Measurements from ENCODE around the gene MOB1A. TPM values are rescaled to one million over a fixed set of nuclear protein-coding genes. Genes with fewer than 3 reads are reported as not detected.
"Not testable (repeated sequence)": the region's sequence is repeated elsewhere in the genome, so short reads cannot be mapped to it uniquely, and the experiment has no call there.

The MOB1A gene
- total RNA-seq, 1 experiment from 2014 or later = 107 TPM

DNA sequence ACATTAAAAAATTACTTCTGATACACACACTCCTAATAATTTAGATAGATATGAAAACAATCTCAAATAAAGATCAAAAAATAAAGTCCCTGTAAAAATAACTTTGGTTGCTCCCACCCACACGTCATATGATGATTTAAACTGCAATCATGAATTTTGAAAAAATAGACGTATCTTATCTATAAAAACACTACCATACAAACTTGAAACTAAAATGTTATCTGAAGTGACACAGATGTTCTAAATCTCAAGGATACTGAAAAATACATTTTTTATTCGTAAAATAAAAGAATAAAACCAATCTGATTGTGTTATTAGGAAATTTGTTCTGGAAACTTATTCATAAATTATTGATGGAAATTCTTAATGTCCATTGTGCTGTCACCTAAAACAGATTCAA is 22.8 kb downstream of the MOB1A start:
- no peak for DNase-seq (ENCODE audit: low spot score)
- in situ Hi-C loops (cut with HindIII; ENCODE audit: low sequenced_read_pairs) = no loop called here

DNA sequence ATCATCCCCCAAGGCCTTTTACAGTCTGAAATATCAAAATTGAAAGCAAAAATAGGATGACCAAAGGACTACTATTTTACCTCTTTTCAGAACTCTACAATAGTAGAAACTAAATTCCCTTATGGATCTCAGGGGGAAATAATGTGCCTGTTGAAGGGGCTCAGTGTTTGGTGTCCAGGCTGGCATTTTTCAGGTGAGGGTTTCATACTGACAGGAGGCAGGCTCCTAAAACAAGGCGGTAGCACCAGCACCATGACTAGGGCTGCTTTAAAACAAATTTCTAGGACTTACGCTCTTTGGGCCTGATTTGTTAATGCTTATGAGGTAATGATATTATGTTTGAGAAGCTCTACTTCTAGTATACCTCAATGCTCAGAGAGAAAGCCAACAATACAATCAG is 25.7 kb downstream of the MOB1A start:
- no peak for DNase-seq (ENCODE audit: low spot score)
- in situ Hi-C loops (cut with HindIII; ENCODE audit: low sequenced_read_pairs) = no loop called here

DNA sequence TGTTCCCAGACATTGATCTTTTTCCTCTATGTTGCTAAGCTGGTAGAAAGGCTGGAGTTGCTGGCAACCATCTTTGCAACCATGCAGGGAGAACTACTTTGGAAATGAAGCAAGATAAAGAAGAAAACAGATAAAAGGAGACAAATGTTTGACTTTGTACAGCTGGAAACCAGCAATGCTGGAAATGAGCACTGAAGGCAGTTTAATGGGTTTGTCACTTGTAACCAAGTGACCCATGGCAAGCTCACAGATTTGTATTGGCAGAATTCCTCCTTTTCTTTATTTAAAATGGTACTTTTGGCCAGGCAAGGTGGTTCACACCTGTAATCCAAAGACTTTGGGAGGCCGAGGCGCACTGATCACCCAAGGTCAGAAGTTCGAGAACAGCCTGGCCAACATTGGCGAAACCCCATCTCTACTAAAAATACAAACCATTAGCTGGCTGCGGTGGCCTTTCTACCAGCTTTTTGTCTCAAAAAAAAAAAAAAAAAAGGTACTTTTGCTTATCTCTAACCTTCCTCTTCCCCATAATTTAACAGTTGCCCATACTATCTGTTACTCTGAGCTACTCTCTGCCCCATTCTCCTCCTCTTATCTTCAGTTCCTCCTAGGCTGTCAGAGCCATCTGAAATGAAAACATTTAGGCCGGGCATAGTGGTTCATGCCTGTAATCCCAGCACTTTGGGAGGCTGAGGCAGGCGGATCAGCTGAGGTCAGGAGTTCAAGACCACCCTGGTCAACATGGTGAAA is 28.9 kb downstream of the MOB1A start:
- DNase-seq (ENCODE audit: low spot score) = no peak
- in situ Hi-C loops (cut with HindIII; ENCODE audit: low sequenced_read_pairs) = no loop called here

DNA sequence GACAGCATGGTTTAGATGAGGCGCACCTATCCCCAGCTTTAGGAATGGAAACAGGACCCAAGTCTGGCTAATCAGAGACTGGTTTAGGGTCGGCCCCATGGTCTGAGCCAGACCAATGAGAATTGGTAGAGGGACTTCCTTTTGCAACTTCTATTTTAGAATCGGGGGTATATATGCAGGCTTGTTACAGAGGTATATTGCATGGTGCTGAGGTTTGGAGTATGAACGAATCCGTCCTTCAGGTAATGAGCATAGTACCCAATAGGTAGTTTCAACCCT is 29.5 kb downstream of the MOB1A start:
- in situ Hi-C loops (cut with HindIII; ENCODE audit: low sequenced_read_pairs) = no loop called here
- DNase-seq (ENCODE audit: low spot score) = peak; percentile 14

DNA sequence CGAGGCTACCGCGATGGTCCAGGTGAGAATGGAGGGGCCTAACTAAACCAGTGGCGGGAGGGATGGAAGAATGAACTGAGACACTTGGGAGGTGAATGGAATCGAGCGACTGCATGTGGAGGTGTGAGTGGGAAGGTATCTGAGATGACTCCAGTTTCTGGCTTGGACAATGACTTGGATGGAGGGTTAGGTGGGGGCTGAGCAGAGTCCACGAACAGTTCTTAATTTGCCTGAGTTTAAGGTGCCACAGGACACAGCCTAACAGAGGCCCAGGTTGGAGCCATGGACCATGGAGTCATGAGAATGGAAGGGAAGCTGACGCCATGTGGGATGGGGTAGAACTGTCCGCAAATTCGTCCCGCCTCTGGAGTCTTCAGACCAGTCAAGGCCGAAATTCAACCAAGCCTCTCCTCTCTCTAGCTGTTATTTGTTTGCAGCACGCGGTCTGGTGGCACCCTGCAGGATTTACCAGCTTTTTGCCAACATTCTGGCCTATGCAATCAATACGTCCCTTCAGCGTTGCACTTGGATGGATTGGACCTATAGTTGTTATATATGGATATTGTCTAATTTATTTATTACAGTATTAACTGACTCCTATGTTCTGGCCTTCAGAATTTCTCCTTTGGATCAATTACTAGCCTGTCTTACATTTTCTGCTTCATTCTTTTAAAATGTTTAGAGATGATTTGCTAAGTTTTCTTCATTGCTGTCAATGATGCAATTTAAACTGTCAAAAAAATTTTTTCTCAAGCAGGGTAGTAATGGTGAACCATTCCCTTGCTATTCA is 30.0 kb downstream of the MOB1A start:
- in situ Hi-C loops (cut with HindIII; ENCODE audit: low sequenced_read_pairs) = no loop called here
- peak; percentile 54 for DNase-seq (ENCODE audit: low spot score)

DNA sequence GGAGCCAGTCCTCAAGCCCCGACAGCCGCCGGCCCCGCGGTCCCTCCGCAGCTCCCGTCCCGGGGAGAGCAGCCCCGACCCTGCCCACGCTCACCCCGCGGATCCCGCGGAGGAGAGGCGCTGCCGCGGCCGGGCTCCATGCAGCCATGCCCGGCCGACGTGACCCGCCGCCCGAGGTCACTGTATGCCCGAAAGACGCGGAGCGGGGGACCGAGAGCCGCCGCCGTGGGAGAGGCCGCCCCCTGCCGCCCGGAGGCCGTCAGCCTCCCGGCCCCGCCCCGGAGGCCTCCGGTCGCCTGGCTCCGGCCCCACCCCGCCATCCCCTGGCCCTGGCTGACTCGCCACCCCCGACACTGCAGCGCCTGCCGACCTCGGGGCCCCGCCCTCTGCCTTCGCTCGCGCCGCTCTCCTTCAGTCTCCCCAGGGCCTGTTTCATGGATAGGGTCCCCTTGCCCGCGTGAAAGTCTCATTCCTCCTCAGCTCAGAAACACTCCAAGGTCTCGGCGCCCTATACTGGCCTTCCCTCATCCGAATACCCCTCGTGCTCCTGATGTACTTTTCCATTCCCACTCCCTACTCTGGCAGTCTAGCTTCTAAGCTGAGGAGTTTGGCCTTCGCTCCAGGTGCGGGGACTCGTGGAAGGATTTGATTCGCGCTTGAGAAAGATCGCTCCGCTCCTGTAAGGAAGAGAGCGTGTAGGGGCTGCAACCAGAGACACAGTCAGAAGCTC is 30.8 kb downstream of the MOB1A start, which contains the start of gene BOLA3:
Gene BOLA3 (minus strand): TSS at position 186 of the 730 bp plus-strand sequence. CDS start 38 bp downstream, at position 148.
- in situ Hi-C loops (cut with HindIII; ENCODE audit: low sequenced_read_pairs) = no loop called here
- DNase-seq (ENCODE audit: low spot score) = peak; percentile 87

DNA sequence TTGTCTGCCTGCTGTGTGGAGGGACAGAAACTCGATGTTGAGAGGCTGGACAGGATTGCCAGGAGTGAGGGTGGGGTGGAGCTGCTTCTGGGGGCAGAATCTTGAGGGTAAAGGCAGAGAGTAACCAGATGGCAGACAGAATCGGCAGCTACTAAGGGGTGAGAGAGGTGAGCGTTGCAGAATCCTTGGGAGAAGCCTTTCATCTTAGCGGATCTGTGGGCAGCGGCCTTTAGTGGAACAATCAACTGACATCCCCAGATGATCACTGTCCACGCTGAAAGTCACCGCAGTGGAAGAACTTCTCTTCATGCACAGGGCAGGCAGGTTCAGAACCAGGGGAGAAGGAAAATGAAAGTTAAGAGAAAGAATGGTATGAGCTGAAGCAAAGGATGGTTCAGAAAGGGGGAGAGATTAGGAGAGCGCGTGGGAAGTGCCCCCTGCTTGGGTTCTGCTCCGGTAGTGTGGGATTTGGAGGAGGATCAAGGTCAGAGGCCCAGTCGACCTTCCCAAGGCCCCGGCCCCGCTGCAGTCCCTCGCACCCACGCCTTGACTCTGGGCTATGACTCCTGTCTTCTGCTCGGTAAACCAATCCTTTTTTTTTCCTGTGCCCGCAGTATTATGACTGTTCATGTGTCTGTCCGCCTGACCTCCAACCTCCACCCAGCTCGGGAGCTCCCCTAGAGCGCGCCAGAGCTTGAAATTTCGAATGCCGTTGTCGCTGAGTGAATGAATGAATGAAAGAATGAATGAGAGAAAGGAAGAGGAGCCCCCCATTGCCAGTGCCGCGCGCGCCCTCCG is 31.6 kb downstream of the MOB1A start:
- in situ Hi-C loops (cut with HindIII; ENCODE audit: low sequenced_read_pairs) = no loop called here
- DNase-seq (ENCODE audit: low spot score) = no peak

DNA sequence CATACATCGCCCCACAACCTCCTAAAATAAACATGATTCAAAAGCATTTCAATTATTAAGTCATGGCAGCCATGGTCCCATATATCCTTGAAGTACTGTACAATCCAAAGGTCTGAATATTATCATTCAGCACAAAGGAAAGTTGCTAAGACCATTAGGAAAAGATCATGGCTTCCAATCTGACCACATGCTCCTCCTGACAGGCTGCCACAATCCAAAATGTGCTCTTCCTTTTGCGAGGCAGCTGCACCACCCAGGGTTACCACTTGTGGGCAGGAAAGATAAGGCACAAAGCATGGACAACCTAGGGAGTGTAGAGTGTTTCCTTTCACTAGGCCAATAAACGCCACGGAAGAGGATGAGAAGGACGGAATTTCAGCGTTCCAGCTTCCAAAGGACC is 36.3 kb downstream of the MOB1A start:
- DNase-seq (ENCODE audit: low spot score) = peak; percentile 57
- in situ Hi-C loops (cut with HindIII; ENCODE audit: low sequenced_read_pairs) = no loop called here

DNA sequence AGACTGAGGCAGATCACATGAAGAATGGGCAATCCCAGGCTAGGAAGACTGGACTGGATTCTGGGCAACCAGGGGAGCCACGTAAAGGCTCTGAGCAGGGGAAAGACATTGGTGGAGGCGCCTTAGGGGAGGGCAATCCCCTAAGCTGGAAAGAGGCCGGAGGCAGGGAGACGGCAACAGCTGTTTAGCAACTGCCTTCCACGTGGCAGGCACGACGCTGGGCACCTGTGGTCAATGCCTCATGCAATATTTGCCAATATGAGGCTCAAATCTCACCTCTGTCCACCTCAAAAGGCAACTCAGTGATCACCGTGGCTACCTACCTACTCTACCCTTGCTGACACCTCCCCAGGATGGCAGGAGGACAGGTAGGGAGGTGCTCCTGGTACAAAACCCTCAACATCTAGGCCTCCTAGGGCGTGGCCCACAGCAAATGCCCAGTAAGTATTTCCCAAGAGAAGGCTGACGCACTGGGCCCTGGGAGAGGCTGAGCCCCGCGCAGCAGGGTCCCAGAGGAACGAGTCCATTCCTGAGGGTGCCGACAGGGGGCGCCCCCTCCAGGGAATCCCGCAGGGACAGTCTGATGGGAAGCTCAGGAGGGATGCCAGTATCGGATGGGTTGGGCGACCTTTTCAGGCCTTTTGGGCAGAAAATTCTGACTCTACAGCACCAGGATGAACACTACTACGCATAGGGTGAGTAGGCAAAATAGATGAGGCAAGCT is 39.9 kb downstream of the MOB1A start:
- in situ Hi-C loops (cut with HindIII; ENCODE audit: low sequenced_read_pairs) = no loop called here
- DNase-seq (ENCODE audit: low spot score) = no peak

DNA sequence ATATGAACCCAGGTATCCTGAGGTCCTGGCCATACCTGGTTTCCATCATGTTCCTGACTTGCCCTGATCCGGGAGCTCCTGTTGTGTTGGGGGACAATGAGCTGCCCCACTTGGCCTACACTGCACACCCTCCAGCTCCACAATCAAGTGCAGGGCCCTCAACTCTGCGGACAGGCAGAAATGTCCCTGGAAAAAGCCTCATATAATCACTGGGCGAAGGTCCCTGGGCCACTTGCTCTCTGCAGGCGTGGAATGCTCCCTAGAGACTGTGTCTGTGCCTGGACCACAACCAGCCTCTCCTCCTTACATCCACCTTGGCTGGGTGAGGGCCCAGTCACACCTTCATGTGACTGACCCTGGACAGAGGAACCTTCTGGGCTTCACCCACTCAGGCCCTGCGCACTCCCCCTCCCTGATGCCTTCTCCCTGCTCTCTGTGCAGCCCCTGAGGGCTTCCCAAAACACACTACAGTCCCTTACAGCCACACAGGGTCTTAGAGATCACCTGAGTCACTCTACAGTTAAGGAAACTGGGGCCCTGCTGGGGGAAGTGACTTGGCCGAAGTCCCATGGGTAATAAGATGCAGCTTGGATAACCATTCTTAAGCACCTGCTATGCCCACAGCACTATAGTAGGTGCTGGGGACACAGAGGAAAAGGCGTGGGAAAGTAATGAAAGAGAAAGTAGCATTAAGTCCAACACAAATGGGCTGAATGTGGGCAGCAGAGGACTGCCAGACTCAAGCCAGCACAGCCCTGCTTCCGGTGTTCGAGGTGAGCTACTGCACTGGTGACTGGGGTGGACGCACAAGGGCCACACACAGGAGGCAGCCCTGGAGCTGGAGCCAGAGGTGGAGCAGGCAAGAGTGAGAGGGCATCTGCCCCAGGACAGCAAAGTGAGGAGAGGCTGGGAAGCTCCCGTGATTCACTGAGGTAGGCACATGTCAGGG is 40.8 kb downstream of the MOB1A start:
- in situ Hi-C loops (cut with HindIII; ENCODE audit: low sequenced_read_pairs) = no loop called here
- no peak for DNase-seq (ENCODE audit: low spot score)

DNA sequence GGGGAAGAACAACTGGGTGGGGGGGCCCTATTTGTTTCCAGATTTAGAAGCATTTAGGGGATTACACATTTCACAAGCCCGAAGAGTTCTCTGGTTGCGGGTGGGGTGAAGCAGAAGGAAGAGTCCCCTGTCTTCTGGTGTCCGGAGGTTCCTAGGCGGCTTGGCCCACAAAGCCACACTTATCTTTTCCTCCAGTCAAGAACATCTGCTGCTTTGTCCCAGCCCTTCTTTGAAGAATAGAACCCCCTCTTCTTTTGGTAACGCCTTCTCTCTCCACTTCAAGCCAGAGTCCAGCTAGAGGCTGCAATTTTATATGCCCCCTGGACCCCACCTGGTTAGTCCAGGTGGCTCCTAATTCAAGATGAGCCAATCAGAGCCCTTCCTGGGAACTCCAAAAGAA is 46.8 kb downstream of the MOB1A start:
- no peak for DNase-seq (ENCODE audit: low spot score)
- in situ Hi-C loops (cut with HindIII; ENCODE audit: low sequenced_read_pairs) = no loop called here

DNA sequence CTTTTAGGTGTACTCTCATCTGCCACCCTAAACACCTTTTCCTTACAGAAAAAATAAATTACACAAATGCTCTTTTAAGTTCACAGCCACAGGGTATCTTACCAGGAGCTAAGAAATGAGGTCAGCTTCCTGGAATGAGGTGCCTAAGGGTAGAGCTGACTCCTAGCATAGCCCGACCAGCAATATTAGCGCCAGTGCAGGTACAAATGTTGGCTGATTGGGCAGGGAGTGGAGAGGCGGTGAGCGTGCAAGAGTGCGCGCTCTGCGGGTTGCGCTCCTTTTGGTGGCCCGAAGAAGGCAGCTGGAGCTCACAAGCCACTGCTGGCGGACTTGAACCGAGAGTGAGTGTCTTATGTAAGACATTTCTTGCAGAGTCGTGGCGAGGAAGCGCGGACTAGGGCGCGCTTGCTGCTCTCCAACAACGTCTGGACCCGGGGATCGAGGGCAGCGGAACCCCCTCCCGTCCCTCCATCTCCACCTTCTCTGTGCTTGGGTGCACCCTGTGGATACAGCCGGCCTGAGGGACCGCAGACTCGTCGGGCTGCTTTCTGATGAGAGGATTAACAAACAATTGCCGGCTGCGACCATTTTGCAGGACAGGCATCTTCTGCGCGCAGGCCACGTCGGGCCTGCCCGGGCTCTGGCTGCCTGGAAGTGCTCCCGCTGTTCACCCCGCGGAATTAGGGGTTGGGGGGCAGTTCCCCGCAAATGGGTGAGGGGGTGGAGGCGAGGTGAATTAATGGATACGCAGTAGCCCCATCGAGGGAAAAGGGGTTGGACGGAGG is 48.3 kb downstream of the MOB1A start:
- in situ Hi-C loops (cut with HindIII; ENCODE audit: low sequenced_read_pairs) = no loop called here
- DNase-seq (ENCODE audit: low spot score) = peak; percentile 33

DNA sequence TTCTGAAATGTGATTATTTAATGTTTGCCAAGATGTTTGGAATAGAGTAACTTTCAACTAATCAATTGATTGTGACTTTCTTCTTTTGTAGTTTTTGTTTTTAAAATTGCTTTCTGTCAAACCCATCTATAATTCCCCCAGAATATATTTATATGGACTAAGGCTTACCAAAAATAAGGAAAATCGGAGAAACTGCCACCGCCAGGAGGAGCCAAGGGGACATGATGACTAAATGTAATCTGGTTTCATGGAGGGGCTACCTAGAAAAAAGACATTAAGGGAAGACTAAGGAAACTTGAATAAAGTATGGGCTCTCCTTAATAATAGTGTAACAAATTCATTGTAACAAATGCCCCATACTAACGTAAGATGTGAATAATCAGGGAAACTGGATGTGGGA is 50.5 kb downstream of the MOB1A start:
- in situ Hi-C loops (cut with HindIII; ENCODE audit: low sequenced_read_pairs) = no loop called here
- no peak for DNase-seq (ENCODE audit: low spot score)

DNA sequence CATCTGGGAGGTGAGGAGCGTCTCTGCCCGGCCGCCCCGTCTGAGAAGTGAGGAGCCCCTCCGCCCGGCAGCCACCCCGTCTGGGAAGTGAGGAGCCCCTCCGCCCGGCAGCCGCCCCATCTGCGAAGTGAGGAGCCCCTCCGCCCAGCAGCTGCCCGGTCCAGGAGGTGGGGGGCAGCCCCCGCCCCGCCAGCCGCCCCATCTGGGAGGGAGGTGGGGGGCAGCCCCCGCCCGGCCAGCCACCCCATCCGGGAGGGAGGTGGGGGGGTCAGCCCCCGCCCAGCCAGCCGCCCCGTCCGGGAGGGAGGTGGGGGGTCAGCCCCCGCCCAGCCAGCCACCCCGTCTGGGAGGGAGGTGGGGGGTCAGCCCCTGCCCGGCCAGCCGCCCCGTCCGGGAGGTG is 54.7 kb downstream of the MOB1A start:
- DNase-seq (ENCODE audit: low spot score); in situ Hi-C loops (cut with HindIII; ENCODE audit: low sequenced_read_pairs): not testable (repeated sequence)

DNA sequence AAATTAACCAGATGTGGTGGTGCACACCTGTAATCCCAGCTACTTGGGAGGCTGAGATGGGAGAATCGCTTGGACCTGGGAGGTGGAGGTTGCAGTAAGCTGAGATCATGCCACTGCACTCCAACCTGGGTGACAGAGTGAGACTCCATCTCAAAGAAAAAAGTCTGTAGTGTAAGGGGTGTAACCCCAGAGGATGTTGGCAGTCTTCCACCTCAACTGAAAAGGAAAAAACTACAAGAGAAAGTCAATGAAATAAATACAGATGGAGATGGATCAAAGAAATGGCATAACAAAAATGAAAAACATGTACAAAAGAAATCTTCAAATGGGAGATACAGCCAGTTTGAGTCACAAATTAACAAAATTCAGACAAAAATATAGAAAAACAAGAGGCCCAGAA is 56.8 kb downstream of the MOB1A start:
- in situ Hi-C loops (cut with HindIII; ENCODE audit: low sequenced_read_pairs); DNase-seq (ENCODE audit: low spot score): not testable (repeated sequence)

DNA sequence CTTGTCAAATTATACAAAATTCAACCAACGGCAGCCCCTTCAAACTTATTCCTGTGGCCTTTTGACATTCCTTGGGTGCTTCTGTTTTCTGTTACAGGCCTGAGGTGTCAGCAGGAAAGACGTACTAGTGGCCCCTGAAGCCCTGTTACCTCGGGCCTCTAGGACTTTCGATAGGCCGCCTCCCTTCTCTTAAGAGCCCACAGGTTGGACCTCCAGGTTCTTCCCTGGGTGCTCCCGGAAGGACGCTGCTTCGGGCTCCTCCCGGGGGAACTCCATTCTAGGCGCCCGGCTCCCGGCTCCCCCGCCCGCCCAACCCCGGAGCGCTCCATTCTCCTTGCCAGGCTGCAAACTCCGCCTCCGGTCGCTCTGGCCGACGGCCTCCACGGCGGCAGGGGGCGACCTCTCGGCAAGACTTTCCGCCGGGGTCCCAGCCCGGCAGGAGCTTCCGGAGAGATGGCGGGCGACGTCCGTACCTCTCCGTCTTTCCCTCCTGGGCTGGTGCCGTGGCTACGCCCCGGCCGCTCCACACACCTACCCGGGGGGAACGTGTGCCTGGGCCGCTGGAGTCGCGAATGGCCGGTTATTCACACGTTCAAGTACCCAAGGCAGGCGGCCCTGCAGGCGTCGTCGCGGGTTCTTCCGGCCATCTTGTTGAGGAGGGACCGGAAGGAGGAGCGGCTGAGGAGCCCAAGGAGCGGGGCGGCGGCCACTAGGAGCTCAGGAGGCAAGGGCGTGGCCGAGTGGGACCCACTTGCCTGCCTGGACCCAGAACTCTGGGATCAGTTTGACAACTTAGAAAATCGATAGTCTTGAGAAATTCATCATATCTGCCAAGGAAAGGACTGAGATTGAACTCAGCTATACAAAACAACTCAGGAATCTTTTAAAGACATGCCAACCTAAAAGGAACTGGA is 58.5 kb downstream of the MOB1A start:
- in situ Hi-C loops (cut with HindIII; ENCODE audit: low sequenced_read_pairs) = no loop called here
- peak; percentile 72 for DNase-seq (ENCODE audit: low spot score)
